ENCODE results near the gene METTL1.
A peak's percentile ranks its signal among the peaks of the same experiment; 100 is the strongest.
"Not testable (repeated sequence)": the region's sequence is repeated elsewhere in the genome, so short reads cannot be mapped to it uniquely, and the experiment has no call there.

The METTL1 gene

GRCh38 chr12:57771873-57772428 is at the start of gene METTL1:
METTL1 (minus strand) TSS chr12:57772105; CDS start chr12:57772083, 22 bp downstream.
- DNase-seq = peak; percentile 94

- DNase-seq = not testable (repeated sequence)
Measured at GRCh38 chr12:57821015-57821414, 49.1 kb upstream of the METTL1 start.

GRCh38 chr12:57820119-57820518 is 48.2 kb upstream of the METTL1 start:
- DNase-seq = not testable (repeated sequence)

GRCh38 chr12:57817990-57818331 is 46.1 kb upstream of the METTL1 start:
- DNase-seq = not testable (repeated sequence)

GRCh38 chr12:57817261-57817989 is 45.5 kb upstream of the METTL1 start:
- DNase-seq = no peak

GRCh38 chr12:57816855-57817151 is 44.9 kb upstream of the METTL1 start:
- no peak for DNase-seq

- DNase-seq = no peak
Measured at GRCh38 chr12:57816001-57816854, 44.3 kb upstream of the METTL1 start.

GRCh38 chr12:57815177-57816000 is 43.5 kb upstream of the METTL1 start:
- DNase-seq = no peak

GRCh38 chr12:57813971-57814772 is 42.3 kb upstream of the METTL1 start:
- no peak for DNase-seq

GRCh38 chr12:57813111-57813970 is 41.4 kb upstream of the METTL1 start:
- DNase-seq = no peak

GRCh38 chr12:57811028-57811755 is 39.3 kb upstream of the METTL1 start:
- DNase-seq = no peak

GRCh38 chr12:57810450-57810849 is 38.5 kb upstream of the METTL1 start:
- no peak for DNase-seq

GRCh38 chr12:57809425-57809824 is 37.5 kb upstream of the METTL1 start:
- no peak for DNase-seq

GRCh38 chr12:57808351-57808750 is 36.4 kb upstream of the METTL1 start:
- DNase-seq = no peak

GRCh38 chr12:57807285-57807684 is 35.4 kb upstream of the METTL1 start:
- DNase-seq = no peak

GRCh38 chr12:57806677-57807076 is 34.8 kb upstream of the METTL1 start:
- DNase-seq = no peak

- no peak for DNase-seq
Measured at GRCh38 chr12:57803319-57803893, 31.5 kb upstream of the METTL1 start.

- no peak for DNase-seq
Measured at GRCh38 chr12:57802607-57803006, 30.7 kb upstream of the METTL1 start.

GRCh38 chr12:57800965-57801364 is 29.1 kb upstream of the METTL1 start:
- DNase-seq = no peak

GRCh38 chr12:57797933-57798332 is 26.0 kb upstream of the METTL1 start:
- no peak for DNase-seq
